GM12873 (cell line): ENCODE data around the gene KLRB1.

Source experiments
- TF ChIP-seq, protein P1 (sequence below): IDR thresholded peaks from 2 replicates; pipeline ENCODE4 v1.5.1; 2012; ENCODE audit warnings: low read depth, mild to moderate bottlenecking, moderate library complexity, low read length, control low read depth; ENCODE audit not compliant: insufficient read depth; ENCODE audit errors: missing control alignments

The KLRB1 gene

DNA sequence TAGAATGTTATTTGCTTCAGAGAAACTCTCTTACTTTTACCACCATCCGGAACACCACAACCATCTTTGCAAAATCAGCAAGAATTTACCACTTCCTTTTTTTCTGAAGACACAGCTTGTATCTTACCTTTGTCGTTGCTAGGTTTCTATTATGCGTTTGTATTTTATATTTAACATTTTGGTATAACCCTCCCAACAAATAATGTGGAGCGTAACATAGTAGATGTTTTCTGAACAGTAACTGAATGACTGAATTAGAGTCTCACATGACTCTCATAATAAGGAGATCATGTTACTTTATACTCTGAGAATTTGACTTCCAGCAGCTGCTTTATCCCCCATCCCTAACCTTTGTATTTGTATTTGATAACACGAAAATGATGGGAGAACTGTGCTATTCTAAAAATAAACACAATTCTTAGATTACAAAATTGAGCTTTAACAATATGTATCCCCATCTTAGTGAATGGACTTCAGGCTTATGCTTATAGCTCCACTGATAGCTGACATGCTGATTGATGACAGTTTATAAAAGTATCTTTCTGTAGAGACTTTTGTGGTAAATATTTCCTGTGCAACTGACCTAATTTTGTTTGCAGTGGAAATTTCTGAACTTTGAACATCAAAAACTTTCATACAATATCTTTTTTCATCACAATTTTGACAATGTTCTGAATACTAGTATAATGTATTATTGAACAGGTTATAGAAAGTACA is 7.9 kb upstream of the KLRB1 start:
- TF ChIP-seq, protein P1, sequence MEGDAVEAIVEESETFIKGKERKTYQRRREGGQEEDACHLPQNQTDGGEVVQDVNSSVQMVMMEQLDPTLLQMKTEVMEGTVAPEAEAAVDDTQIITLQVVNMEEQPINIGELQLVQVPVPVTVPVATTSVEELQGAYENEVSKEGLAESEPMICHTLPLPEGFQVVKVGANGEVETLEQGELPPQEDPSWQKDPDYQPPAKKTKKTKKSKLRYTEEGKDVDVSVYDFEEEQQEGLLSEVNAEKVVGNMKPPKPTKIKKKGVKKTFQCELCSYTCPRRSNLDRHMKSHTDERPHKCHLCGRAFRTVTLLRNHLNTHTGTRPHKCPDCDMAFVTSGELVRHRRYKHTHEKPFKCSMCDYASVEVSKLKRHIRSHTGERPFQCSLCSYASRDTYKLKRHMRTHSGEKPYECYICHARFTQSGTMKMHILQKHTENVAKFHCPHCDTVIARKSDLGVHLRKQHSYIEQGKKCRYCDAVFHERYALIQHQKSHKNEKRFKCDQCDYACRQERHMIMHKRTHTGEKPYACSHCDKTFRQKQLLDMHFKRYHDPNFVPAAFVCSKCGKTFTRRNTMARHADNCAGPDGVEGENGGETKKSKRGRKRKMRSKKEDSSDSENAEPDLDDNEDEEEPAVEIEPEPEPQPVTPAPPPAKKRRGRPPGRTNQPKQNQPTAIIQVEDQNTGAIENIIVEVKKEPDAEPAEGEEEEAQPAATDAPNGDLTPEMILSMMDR = no peak

DNA sequence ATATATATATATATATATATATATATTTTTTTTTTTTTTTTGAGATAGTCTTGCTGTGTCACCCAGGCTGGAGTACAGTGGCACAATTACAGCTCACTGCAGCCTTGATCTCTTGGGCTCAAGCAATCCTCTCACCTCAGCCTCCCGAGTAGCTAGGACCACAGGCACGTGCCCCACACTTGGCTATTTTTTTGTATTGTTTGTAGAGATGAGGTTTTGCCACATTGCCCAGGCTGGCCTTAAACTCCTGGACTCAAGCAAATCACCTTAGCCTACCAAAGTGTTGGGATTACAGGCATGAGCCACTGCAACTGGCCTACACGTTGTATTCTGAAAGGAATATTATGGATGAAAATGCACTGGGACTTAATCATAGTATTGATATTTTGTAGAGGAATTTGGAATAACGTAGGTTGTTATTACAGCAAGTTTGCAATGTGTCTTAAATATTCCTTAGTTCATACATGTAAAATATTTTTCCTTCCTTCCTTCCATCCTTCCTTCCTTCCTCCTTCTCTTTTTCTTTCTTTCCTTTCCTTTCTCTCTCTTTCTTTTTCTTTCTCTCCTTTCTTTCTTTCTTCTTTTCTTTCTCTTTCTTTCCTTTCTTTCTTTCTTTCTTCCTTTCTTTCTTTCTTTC is 862 bp downstream of the KLRB1 start:
- TF ChIP-seq, protein P1 = no peak

DNA sequence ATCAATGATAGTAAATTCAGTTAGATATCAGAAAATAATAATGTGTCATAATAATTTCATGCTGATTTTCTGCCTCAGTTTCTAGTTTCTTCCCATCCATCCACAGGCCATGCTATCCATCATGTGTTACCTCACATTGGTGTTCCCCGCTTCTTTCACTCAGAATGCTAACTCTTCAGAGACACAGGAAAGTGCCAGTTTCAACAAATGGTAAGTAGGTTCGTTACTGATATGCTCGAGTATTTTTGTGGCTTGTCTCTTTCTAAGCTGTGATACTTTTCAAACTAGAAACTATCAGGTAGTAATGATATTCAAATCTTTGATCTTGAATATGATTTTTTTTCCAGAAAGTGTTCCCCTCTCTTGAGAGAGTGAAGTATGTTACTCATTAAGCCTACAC is 1.5 kb downstream of the KLRB1 start:
- TF ChIP-seq, protein P1 = no peak

DNA sequence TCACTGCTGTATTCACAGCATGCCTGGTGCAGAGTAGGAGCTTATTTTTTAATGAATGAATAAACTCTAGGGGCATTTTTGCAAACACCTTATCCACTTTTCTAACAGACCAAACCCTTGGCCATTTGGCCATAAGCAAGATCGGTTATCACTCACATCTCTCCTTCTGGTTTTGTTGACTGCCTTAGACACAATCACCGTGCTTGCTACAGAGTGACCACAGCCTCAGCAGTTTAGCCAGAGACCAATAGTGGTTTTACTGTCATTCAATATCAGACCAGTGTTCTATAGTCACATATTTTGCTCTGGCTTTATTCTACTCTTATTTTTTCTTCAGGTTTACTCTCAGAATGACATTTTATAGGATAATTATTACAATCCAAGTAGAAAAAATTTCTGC is 2.2 kb downstream of the KLRB1 start:
- TF ChIP-seq, protein P1 = no peak

DNA sequence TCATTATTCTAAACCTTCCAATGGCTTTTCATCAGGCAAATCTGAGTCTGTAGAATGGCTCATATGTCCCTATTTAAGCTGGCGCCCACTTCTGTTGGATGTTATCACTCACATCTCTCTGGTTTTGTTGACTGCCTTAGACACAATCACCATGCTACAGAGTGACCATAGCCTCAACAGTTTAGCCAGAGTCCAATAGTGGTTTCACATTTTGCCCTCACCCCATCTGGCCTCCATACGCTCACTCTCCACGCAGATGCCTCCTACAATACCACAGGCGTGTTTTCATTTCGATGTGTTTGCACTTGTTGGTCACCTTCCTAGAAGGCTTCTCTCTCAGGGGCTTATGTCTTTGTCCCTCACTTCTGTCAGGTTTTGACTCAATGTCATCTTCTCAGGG is 3.4 kb downstream of the KLRB1 start:
- TF ChIP-seq, protein P1 = no peak

DNA sequence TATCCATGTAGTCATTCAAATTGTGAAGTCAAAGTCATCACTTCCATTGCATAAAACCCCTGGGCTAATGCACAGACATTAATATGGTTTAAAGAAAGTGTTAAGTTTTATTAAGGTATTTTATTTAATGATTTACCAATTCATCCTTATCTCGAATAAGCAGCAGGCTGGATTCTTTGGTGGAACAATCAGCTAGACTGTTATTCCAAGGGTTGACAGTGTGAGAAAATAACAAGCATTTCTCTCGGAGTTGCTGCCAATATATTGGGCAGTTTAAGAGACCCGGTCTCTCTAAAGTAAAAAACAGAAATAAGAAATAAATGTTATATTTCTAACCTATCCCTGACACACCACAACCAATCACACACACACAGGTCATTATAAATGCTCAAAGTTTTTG is 9.4 kb downstream of the KLRB1 start:
- TF ChIP-seq, protein P1 = no peak

DNA sequence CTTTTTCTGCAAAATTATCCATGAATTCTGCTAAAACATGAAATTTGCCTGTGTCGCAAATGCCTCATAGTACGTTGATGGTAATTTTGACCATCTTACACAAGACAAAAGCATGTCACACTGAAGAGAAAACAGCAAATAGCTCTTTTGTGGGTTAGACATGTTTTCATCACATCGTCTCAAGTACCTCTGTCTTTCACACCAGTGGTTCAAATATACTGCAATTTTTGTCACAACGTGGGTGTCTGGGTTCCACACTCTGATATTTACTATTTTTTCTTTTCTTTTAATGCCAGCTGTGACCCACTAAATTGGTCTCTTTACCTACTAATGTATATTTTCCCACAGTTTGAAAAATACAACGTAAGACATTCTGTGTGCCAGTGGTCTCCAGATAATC is 10.4 kb downstream of the KLRB1 start:
- TF ChIP-seq, protein P1 = no peak
